SH-SY5Y (cell line): ENCODE measurements around the gene LARP1.

Experiments
- GATA2 ChIP-seq: IDR thresholded peaks from 2 replicates; pipeline ENCODE4 v1.6.1; 2011; ENCODE audit warnings: mild to moderate bottlenecking, low read depth, low read length
- GATA3 ChIP-seq: IDR thresholded peaks from 2 replicates; pipeline ENCODE4 v1.6.1; 2011; ENCODE audit warnings: low read depth, mild to moderate bottlenecking, low read length, moderate library complexity

- TF ChIP-seq GATA2, result no peak
- no peak for TF ChIP-seq GATA3
Observed at GRCh38 chr5:154782326-154782725, 27.1 kb downstream of the LARP1 start.
